ENCODE results near the gene HLCS. TPM values are rescaled to one million over a fixed set of nuclear protein-coding genes. Genes with fewer than 3 reads are reported as not detected.
"Not testable (repeated sequence)": the region's sequence is repeated elsewhere in the genome, so short reads cannot be mapped to it uniquely, and the experiment has no call there.

HLCS gene
- polyA plus RNA-seq, 3 donors = 17.0 to 17.9 (median 17.2) TPM

- DNase-seq = no peak
Measured at GRCh38 chr21:36959020-36959835, 7.2 kb downstream of the HLCS start.

- DNase-seq = no peak
Measured at GRCh38 chr21:36955783-36956182, 10.7 kb downstream of the HLCS start.

- DNase-seq = not testable (repeated sequence)
Measured at GRCh38 chr21:36952331-36952730, 14.1 kb downstream of the HLCS start.

GRCh38 chr21:36949171-36950141 lies 17.0 kb downstream of the HLCS start:
- no peak for DNase-seq

- DNase-seq = no peak
Measured at GRCh38 chr21:36948686-36949085, 17.8 kb downstream of the HLCS start.

GRCh38 chr21:36946949-36947356 lies 19.5 kb downstream of the HLCS start:
- DNase-seq = no peak

- no peak for DNase-seq
Measured at GRCh38 chr21:36945496-36946138, 20.9 kb downstream of the HLCS start.

GRCh38 chr21:36936361-36937135 lies 29.9 kb downstream of the HLCS start:
- no peak for DNase-seq

GRCh38 chr21:36934864-36935420 lies 31.5 kb downstream of the HLCS start:
- DNase-seq = no peak

- no peak for DNase-seq
Measured at GRCh38 chr21:36932161-36932816, 34.2 kb downstream of the HLCS start.

- DNase-seq = no peak
Measured at GRCh38 chr21:36929622-36930021, 36.8 kb downstream of the HLCS start.

GRCh38 chr21:36928960-36929359 lies 37.5 kb downstream of the HLCS start:
- no peak for DNase-seq

GRCh38 chr21:36927719-36928117 lies 38.8 kb downstream of the HLCS start:
- peak; percentile 73 for DNase-seq

GRCh38 chr21:36926989-36927718 lies 39.3 kb downstream of the HLCS start:
- DNase-seq = peak; percentile 44

- no peak for DNase-seq
Measured at GRCh38 chr21:36923270-36923669, 43.2 kb downstream of the HLCS start.

- no peak for DNase-seq
Measured at GRCh38 chr21:36922861-36923260, 43.6 kb downstream of the HLCS start.

- DNase-seq = no peak
Measured at GRCh38 chr21:36918291-36918690, 48.2 kb downstream of the HLCS start.

- peak; percentile 38 for DNase-seq
Measured at GRCh38 chr21:36917471-36918158, 48.9 kb downstream of the HLCS start.

- no peak for DNase-seq
Measured at GRCh38 chr21:36916718-36917117, 49.8 kb downstream of the HLCS start.

All from renal pelvis (tissue), 4 donors.